Mucosa of rectum (tissue), 2 donors: ENCODE data around the gene MCTP2.

Experiments used
- H3K27ac ChIP-seq, 2 donors: one replicate each; pipeline ENCODE4 v1.7.0; 2013; ENCODE audit warnings: inconsistent platforms in 2 of 2, low read depth in 2 of 2, low read length in 2 of 2
- H3K27me3 ChIP-seq, 2 donors: one replicate each; pipeline ENCODE4 v1.7.0; 2013; ENCODE audit warnings: low read length in 2 of 2; ENCODE audit not compliant: control insufficient read depth in 2 of 2, insufficient read depth in 2 of 2
- H3K36me3 ChIP-seq, 2 donors: one replicate each; pipeline ENCODE4 v1.7.0; 2013; ENCODE audit warnings: low read length in 2 of 2; ENCODE audit not compliant: control insufficient read depth in 2 of 2, insufficient read depth in 2 of 2
- H3K4me1 ChIP-seq, 2 donors: one replicate each; pipeline ENCODE4 v1.7.0; 2013; ENCODE audit warnings: low read length in 2 of 2, mild to moderate bottlenecking in 1 of 2; ENCODE audit not compliant: control insufficient read depth in 2 of 2, insufficient read depth in 2 of 2
- H3K4me3 ChIP-seq, 2 donors: one replicate each; pipeline ENCODE4 v1.7.0; 2013; ENCODE audit warnings: low read length in 2 of 2
- H3K9ac ChIP-seq, 2 donors: one replicate each; pipeline ENCODE4 v1.7.0; 2013; ENCODE audit warnings: low read length in 2 of 2, low read depth in 1 of 2, mild to moderate bottlenecking in 1 of 2
- H3K9me3 ChIP-seq, 2 donors: one replicate each; pipeline ENCODE4 v1.7.0; 2013; ENCODE audit warnings: low read length in 2 of 2; ENCODE audit not compliant: control insufficient read depth in 2 of 2
- donor health status: healthy.
- donor health status: Normal muscosa, but diverticular disease.

MCTP2 gene

DNA sequence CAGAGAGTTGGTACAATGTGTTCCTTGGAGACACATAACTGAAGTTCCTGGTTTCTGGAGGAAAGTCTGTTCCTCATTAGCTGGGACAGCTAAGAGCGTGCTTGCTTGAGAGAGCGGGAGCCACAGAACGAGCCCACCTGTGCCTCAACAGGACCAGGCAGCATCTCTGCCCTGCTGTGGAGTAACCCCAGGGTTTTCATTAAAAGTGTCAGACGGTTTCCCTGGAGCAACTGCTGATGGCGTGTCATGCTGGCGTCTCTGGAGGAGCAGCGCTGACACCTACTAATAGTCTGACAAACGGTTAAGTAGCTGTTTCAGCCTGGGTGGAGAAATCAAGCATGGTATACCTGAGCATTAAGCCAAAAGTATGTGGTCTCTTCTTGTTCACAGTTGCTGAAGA, 150.0 kb downstream of the MCTP2 start:
- no peak overlapping the region for H3K4me3 ChIP-seq
- H3K9me3 ChIP-seq = no peaks in the 10 kb centered on the region
- peaks cover 22 to 40% of the 10 kb centered on the region in 2 donors for H3K36me3 ChIP-seq
- no peak overlapping the region for H3K9ac ChIP-seq
- no peaks in the 10 kb centered on the region for H3K4me1 ChIP-seq
- no peak overlapping the region for H3K27ac ChIP-seq
- no peaks in the 10 kb centered on the region for H3K27me3 ChIP-seq

DNA sequence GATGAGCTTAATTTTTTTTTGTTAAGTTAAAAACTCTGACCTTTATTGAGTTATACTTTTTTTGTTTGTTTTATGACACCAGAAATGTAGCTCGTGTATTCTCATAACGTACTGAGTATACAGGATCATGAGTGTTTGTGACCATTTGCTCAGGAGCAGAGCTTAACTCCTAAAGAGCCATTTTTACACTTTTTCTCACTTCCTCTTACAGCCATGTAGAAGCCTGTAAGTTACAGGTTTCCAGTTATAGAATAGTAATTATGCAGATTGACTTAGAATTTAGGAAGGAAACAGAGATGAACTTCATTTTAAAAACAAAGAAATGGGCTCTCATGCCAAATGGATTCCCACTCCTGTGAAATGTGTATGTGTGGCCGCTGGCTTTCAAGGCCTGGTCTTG, 151.7 kb downstream of the MCTP2 start:
- Histone ChIP-seq H3K36me3 (peaks cover 23 to 38% of the 10 kb centered on the region in 2 donors), H3K4me3 (no peak overlapping the region), H3K27ac (no peak overlapping the region), H3K9ac (no peak overlapping the region), H3K27me3 (no peaks in the 10 kb centered on the region), H3K4me1 (no peaks in the 10 kb centered on the region), H3K9me3 (no peaks in the 10 kb centered on the region)

GRCh38 chr15:94383706-94384105, 152.3 kb downstream of the MCTP2 start:
- Histone ChIP-seq H3K4me1 (no peaks in the 10 kb centered on the region), H3K4me3 (no peak overlapping the region), H3K9ac (no peak overlapping the region)

DNA sequence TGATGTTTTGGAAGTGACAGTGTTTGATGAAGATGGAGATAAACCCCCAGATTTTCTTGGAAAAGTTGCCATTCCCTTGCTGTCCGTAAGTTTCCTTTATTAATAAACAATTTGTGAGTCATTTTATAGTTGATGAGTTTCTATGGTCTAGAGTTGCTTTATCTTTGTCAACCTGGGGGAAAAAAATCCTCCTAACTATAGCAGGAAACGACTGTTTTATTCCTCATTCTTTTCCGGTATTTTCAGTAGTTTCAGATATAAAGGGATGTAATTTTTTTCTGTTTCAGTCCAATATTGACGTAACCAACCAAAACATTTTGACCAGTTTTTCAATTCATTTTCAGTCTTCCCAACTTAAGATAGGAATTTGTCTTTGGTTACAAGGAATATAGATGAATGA, 154.1 kb downstream of the MCTP2 start:
- no peak overlapping the region for H3K9ac ChIP-seq
- H3K4me3 ChIP-seq = no peak overlapping the region
- H3K9me3 ChIP-seq = no peaks in the 10 kb centered on the region
- no peaks in the 10 kb centered on the region for H3K4me1 ChIP-seq
- H3K36me3 ChIP-seq = peaks cover 18 to 24% of the 10 kb centered on the region in 2 donors
- H3K27ac ChIP-seq = no peak overlapping the region
- no peaks in the 10 kb centered on the region for H3K27me3 ChIP-seq

More at GRCh38 chr15:94383706-94384105, 152.3 kb downstream of the MCTP2 start:
- H3K27me3 ChIP-seq = no peaks in the 10 kb centered on the region
- no peak overlapping the region for H3K27ac ChIP-seq
- peaks cover 20 to 33% of the 10 kb centered on the region in 2 donors for H3K36me3 ChIP-seq
- no peaks in the 10 kb centered on the region for H3K9me3 ChIP-seq

- Histone ChIP-seq H3K9me3 (no peaks in the 10 kb centered on the region), H3K4me3 (no peak overlapping the region), H3K4me1 (no peaks in the 10 kb centered on the region), H3K27me3 (no peaks in the 10 kb centered on the region), H3K27ac (no peak overlapping the region), H3K9ac (no peak overlapping the region), H3K36me3 (peaks cover 17 to 25% of the 10 kb centered on the region in 2 donors)
Measured at GRCh38 chr15:94386351-94386750, 155.0 kb downstream of the MCTP2 start.

GRCh38 chr15:94387442-94387841, 156.1 kb downstream of the MCTP2 start:
- Histone ChIP-seq H3K9me3 (no peaks in the 10 kb centered on the region), H3K9ac (no peak overlapping the region), H3K4me3 (no peak overlapping the region), H3K36me3 (peaks cover 18 to 27% of the 10 kb centered on the region in 2 donors), H3K27ac (no peak overlapping the region), H3K4me1 (no peaks in the 10 kb centered on the region), H3K27me3 (no peaks in the 10 kb centered on the region)

GRCh38 chr15:94387849-94388441, 156.6 kb downstream of the MCTP2 start:
- Histone ChIP-seq H3K9ac (no peak overlapping the region), H3K4me1 (no peaks in the 10 kb centered on the region), H3K36me3 (peaks cover 18 to 24% of the 10 kb centered on the region in 2 donors), H3K9me3 (no peaks in the 10 kb centered on the region), H3K27me3 (no peaks in the 10 kb centered on the region), H3K27ac (no peak overlapping the region), H3K4me3 (no peak overlapping the region)

DNA sequence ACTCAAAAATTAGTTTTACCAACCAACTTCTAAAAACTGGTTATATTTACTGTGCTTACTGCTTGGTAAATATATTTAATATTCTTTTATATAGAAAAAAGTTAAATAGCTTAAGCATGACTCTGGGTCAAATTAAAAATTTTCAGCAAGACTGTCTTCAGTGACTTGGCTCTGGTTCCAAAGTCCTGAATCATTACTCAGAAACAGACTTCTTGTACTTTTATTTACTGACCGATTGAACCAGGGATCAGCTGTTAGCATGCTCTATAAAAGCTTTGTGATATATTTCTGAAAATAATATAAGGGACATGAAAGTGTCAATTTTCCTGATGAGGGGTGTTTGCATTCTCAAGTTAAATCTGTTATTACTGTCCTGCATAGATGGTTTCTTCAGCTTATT, 164.3 kb downstream of the MCTP2 start:
- H3K27ac ChIP-seq = no peak overlapping the region
- no peaks in the 10 kb centered on the region for H3K4me1 ChIP-seq
- H3K9me3 ChIP-seq = no peaks in the 10 kb centered on the region
- no peaks in the 10 kb centered on the region for H3K27me3 ChIP-seq
- H3K9ac ChIP-seq = no peak overlapping the region
- H3K4me3 ChIP-seq = no peak overlapping the region
- peaks cover 16 to 18% of the 10 kb centered on the region in 2 donors for H3K36me3 ChIP-seq

GRCh38 chr15:94397337-94397736, 166.0 kb downstream of the MCTP2 start:
- Histone ChIP-seq H3K9me3 (no peaks in the 10 kb centered on the region), H3K27me3 (no peaks in the 10 kb centered on the region), H3K4me3 (no peak overlapping the region), H3K9ac (no peak overlapping the region), H3K27ac (no peak overlapping the region), H3K36me3 (peaks cover 19 to 23% of the 10 kb centered on the region in 2 donors), H3K4me1 (no peaks in the 10 kb centered on the region)

DNA sequence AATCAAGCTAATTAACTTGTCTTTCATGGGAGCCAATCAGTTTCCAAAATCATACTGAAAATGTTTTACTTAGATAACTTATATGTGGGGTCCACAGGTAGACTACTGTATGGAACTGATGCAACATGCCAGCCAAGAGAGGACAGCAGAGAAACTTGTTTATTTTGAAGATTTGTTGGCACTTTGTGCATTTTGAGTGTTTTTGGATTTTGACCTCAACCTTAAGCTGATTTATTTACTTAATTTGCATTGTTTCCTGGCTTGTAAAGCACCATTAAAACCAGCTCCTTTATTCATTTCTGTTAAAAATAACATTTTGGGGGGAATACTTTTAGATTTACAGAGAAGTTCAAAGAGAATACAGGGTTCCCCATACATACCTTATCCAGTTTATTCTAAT, 166.6 kb downstream of the MCTP2 start:
- H3K9ac ChIP-seq = no peak overlapping the region
- peaks cover 19 to 29% of the 10 kb centered on the region in 2 donors for H3K36me3 ChIP-seq
- H3K27ac ChIP-seq = no peak overlapping the region
- no peaks in the 10 kb centered on the region for H3K27me3 ChIP-seq
- H3K9me3 ChIP-seq = no peaks in the 10 kb centered on the region
- H3K4me1 ChIP-seq = no peaks in the 10 kb centered on the region
- no peak overlapping the region for H3K4me3 ChIP-seq
